IMR-90 (cell line): Measurements from ENCODE around the gene WDFY1. TPM values are rescaled to one million over a fixed set of nuclear protein-coding genes. Genes with fewer than 3 reads are reported as not detected.

ENCODE experiments used
- ATAC-seq: fragments of 200-7000 bp; cut with Tn5 transposase; 2 replicates; pipeline ENCODE4 v1.9.1; 2020; ENCODE audit warnings: low read depth, mild to moderate bottlenecking, moderate library complexity
- BruUV-seq: library from RNA; stranded (reverse); fragments of 400-500 nt; replicated peaks from 2 replicates; lab custom pipeline; 2021; lab: Mats Ljungman, UMichigan
- CTCF ChIA-PET: fragments of 300-600 bp; formaldehyde crosslinking; extraction: SDS; loops from one replicate; lab custom pipeline; 2021; ENCODE audit warnings: antibody characterized with exemption; lab: Yijun Ruan, JAX
- POLR2A ChIA-PET: fragments of 300-600 bp; sonication (Branson Sonifier 250); formaldehyde crosslinking; loops from one replicate; lab custom pipeline; 2022; ENCODE audit warnings: antibody characterized with exemption; ENCODE audit not compliant: unreplicated experiment; lab: Charles Lee
- DNase-seq: peaks from one replicate; pipeline ENCODE4 v3.0.0; 2013
- H2AFZ ChIP-seq: replicated peaks from 2 replicates; pipeline ENCODE3; 2013; ENCODE audit warnings: low read length, mild to moderate bottlenecking; ENCODE audit not compliant: poor library complexity
- H2AK5ac ChIP-seq: 2 replicates; pipeline ENCODE4 v1.6.1; 2013; ENCODE audit warnings: low read depth, low read length, inconsistent platforms
- H2AK9ac ChIP-seq: replicated peaks from 2 replicates; pipeline ENCODE3; 2013; ENCODE audit warnings: mild to moderate bottlenecking, low read depth, low read length, moderate library complexity; ENCODE audit not compliant: poor library complexity
- H2BK120ac ChIP-seq: 2 replicates; pipeline ENCODE4 v1.6.1; 2013; ENCODE audit warnings: low read depth, low read length, inconsistent platforms
- H2BK15ac ChIP-seq: 3 replicates; pipeline ENCODE4 v1.6.1; 2013; ENCODE audit warnings: low read depth, low read length, inconsistent platforms
- H2BK20ac ChIP-seq: 2 replicates; pipeline ENCODE4 v1.6.1; 2013; ENCODE audit warnings: low read depth, mild to moderate bottlenecking, inconsistent platforms, low read length, moderate library complexity
- H2BK5ac ChIP-seq: 2 replicates; pipeline ENCODE4 v1.6.1; 2013; ENCODE audit warnings: mild to moderate bottlenecking, low read depth, low read length, inconsistent platforms; ENCODE audit not compliant: poor library complexity, severe bottlenecking
- H3K14ac ChIP-seq: replicated peaks from 2 replicates; pipeline ENCODE4 v1.6.1; 2013; ENCODE audit warnings: low read depth, low read length, inconsistent platforms
- H3K18ac ChIP-seq: 2 replicates; pipeline ENCODE4 v1.6.1; 2013; ENCODE audit warnings: low read depth, low read length, control low read depth
- H3K23ac ChIP-seq: 2 replicates; pipeline ENCODE4 v1.6.1; 2013; ENCODE audit warnings: low read depth, low read length, inconsistent platforms
- H3K27ac ChIP-seq: 2 replicates; pipeline ENCODE4 v1.5.1; 2013; ENCODE audit warnings: mild to moderate bottlenecking, control low read depth, low read length; ENCODE audit not compliant: insufficient read depth
- H3K27me3 ChIP-seq: 2 replicates; pipeline ENCODE4 v1.6.1; 2013; ENCODE audit warnings: low read length; ENCODE audit not compliant: control insufficient read depth, insufficient read depth
- H3K36me3 ChIP-seq: 2 replicates; pipeline ENCODE4 v1.6.1; 2013; ENCODE audit warnings: low read length, mixed read lengths; ENCODE audit not compliant: control insufficient read depth, insufficient read depth
- H3K4ac ChIP-seq: 2 replicates; pipeline ENCODE4 v1.6.1; 2013; ENCODE audit warnings: low read depth, low read length, inconsistent platforms
- H3K4me1 ChIP-seq: 2 replicates; pipeline ENCODE4 v1.6.1; 2013; ENCODE audit warnings: low read length, mixed read lengths; ENCODE audit not compliant: control insufficient read depth, insufficient read depth
- H3K4me2 ChIP-seq: 2 replicates; pipeline ENCODE4 v1.6.1; 2013; ENCODE audit warnings: low read depth, mild to moderate bottlenecking, control low read depth, low read length, moderate library complexity
- H3K4me3 ChIP-seq: 2 replicates; pipeline ENCODE4 v1.5.1; 2013; ENCODE audit warnings: low read depth, mild to moderate bottlenecking, control low read depth, low read length, moderate library complexity; ENCODE audit not compliant: insufficient read depth
- H3K56ac ChIP-seq: 2 replicates; pipeline ENCODE4 v1.6.1; 2013; ENCODE audit warnings: low read length, inconsistent platforms; ENCODE audit not compliant: insufficient read depth; ENCODE audit errors: extremely low read depth
- H3K79me1 ChIP-seq, 2 experiments: 2 replicates each; pipeline ENCODE4 v1.6.1; 2013; ENCODE audit warnings: low read length in 2 of 2, inconsistent platforms in 1 of 2, low read depth in 1 of 2
- H3K9ac ChIP-seq: 2 replicates; pipeline ENCODE4 v1.6.1; 2013; ENCODE audit warnings: low read depth, low read length, control low read depth
- H3K9me1 ChIP-seq: 2 replicates; pipeline ENCODE4 v1.6.1; 2013; ENCODE audit warnings: low read length, inconsistent platforms; ENCODE audit not compliant: insufficient read depth
- H3K9me3 ChIP-seq: 2 replicates; pipeline ENCODE4 v1.6.1; 2013; ENCODE audit warnings: low read length; ENCODE audit not compliant: control insufficient read depth, insufficient read depth
- H4K20me1 ChIP-seq: 2 replicates; pipeline ENCODE4 v1.6.1; 2013; ENCODE audit warnings: low read length, inconsistent platforms; ENCODE audit not compliant: insufficient read depth
- H4K5ac ChIP-seq: 2 replicates; pipeline ENCODE4 v1.6.1; 2013; ENCODE audit warnings: mild to moderate bottlenecking, low read depth, low read length, control low read depth
- H4K8ac ChIP-seq, 2 experiments: 2 replicates each; pipeline ENCODE4 v1.6.1; 2013; ENCODE audit warnings: low read depth in 2 of 2, low read length in 2 of 2, control low read depth in 1 of 2, inconsistent platforms in 1 of 2
- H4K91ac ChIP-seq: 2 replicates; pipeline ENCODE4 v1.6.1; 2013; ENCODE audit warnings: low read depth, low read length, inconsistent platforms; ENCODE audit not compliant: insufficient read depth
- CEBPB ChIP-seq: IDR thresholded peaks from 2 replicates; pipeline ENCODE4 v1.6.1; 2012; ENCODE audit warnings: low read depth, low read length, improper control_type of control experiment
- CHD1 ChIP-seq: IDR thresholded peaks from 2 replicates; pipeline ENCODE4 v1.6.1; 2012; ENCODE audit warnings: low read depth, low read length, improper control_type of control experiment
- ELK1 ChIP-seq: fragments of 150-350 bp; IDR thresholded peaks from 2 replicates; pipeline ENCODE4 v1.6.1; 2016; ENCODE audit warnings: low read depth, mild to moderate bottlenecking, low read length, moderate library complexity, borderline replicate concordance
- FOS ChIP-seq: fragments of 150-350 bp; IDR thresholded peaks from 2 replicates; pipeline ENCODE4 v1.6.1; 2016; ENCODE audit warnings: low read depth, low read length
- MAFK ChIP-seq: IDR thresholded peaks from 2 replicates; pipeline ENCODE4 v1.6.1; 2012; ENCODE audit warnings: low read depth, low read length, improper control_type of control experiment
- MAZ ChIP-seq: IDR thresholded peaks from 2 replicates; pipeline ENCODE4 v1.6.1; 2012; ENCODE audit warnings: low read depth, mild to moderate bottlenecking, low read length, improper control_type of control experiment, moderate library complexity, borderline replicate concordance
- MXI1 ChIP-seq: IDR thresholded peaks from 2 replicates; pipeline ENCODE4 v1.6.1; 2012; ENCODE audit warnings: low read depth, mild to moderate bottlenecking, low read length, moderate library complexity, borderline replicate concordance
- RCOR1 ChIP-seq: IDR thresholded peaks from 2 replicates; pipeline ENCODE4 v1.6.1; 2012; ENCODE audit warnings: mild to moderate bottlenecking, low read length, improper control_type of control experiment; ENCODE audit not compliant: insufficient replicate concordance
- SMC3 ChIP-seq: fragments of 150-350 bp; IDR thresholded peaks from 2 replicates; pipeline ENCODE4 v1.6.1; 2016; ENCODE audit warnings: low read depth, mild to moderate bottlenecking, antibody characterized with exemption, low read length, moderate library complexity
- USF2 ChIP-seq: fragments of 150-350 bp; IDR thresholded peaks from 2 replicates; pipeline ENCODE4 v1.6.1; 2017; ENCODE audit warnings: mild to moderate bottlenecking, antibody characterized with exemption, low read length, low read depth
- WGBS, 2 experiments: methylation state at CpG; one replicate each; pipeline versions ENCODE4 v1.1.5 to v1.1.7; 2013; ENCODE audit warnings: missing lambda C conversion rate in 2 of 2; ENCODE audit not compliant: insufficient read length in 1 of 2; ENCODE audit errors: extremely low coverage in 2 of 2; 5-methylcytosine and 5-hydroxymethylcytosine counted together
- dilution Hi-C: fragments of 300-500 bp; cut with HindIII; formaldehyde crosslinking; loops from one replicate; pipeline ENCODE4 v1.14.3; 2018; ENCODE audit warnings: low sequenced_read_pairs; ENCODE audit not compliant: unreplicated experiment
- in situ Hi-C: fragments of 300-500 bp; cut with MboI; formaldehyde crosslinking; loops from 3 replicates; pipeline ENCODE4 v1.14.3; 2019; ENCODE audit warnings: low sequenced_read_pairs, inconsistent platforms, mixed read lengths
- intact Hi-C: fragments of 100-400 bp; cut with micrococcal nuclease; formaldehyde crosslinking; loops from 2 replicates; pipeline ENCODE4 v1.10.0; 2022
- polyA plus RNA-seq, 3 experiments: library from polyadenylated mRNA; depleted of rRNA; stranded (reverse); fragments of >200 nt; gene quantifications; 2 replicates each; pipeline ENCODE4 v1.2.3, GENCODE V29; 2012; ENCODE audit warnings: low replicate concordance in 1 of 3
- total RNA-seq: library from RNA; depleted of rRNA; stranded (reverse); fragments of >200 nt; gene quantifications from 2 replicates; pipeline ENCODE4 v1.2.3, GENCODE V29; 2012

The WDFY1 gene
- total and polyA plus RNA-seq, 2 of the 4 experiments (the other 2 are of a cell fraction): 35.6 to 93.6 TPM

GRCh38 chr2:223828314-223828713 lies 116.8 kb downstream of the WDFY1 start:
- H3K4ac ChIP-seq: no peak overlapping the region
- H3K27ac ChIP-seq: no peak overlapping the region
- H2BK5ac ChIP-seq: no peak overlapping the region
- H2AK9ac ChIP-seq: no peak overlapping the region
- no peak overlapping the region for H2BK15ac ChIP-seq
- no peak overlapping the region for H3K14ac ChIP-seq
- H4K20me1 ChIP-seq: peaks cover under 1% of the 10 kb centered on the region; the same call in 1 of the 2 replicates
- no peak overlapping the region for H3K23ac ChIP-seq
- TF ChIP-seq USF2 (no peak), RCOR1 (no peak), CEBPB (no peak), SMC3 (no peak), MXI1 (no peak), CHD1 (no peak), ELK1 (no peak), MAZ (no peak), MAFK (no peak), FOS (no peak)
- H3K4me1 ChIP-seq: no peaks in the 10 kb centered on the region
- no peak overlapping the region for H3K4me3 ChIP-seq
- H2BK120ac ChIP-seq: no peak overlapping the region
- no TSS peak for BruUV-seq
- in situ Hi-C loops (no loop called here), intact Hi-C loops (no loop called here), dilution Hi-C loops (no loop called here)
- no peak overlapping the region for H4K8ac ChIP-seq
- no peak overlapping the region for H3K4me2 ChIP-seq
- ATAC-seq: no peak
- H2AK5ac ChIP-seq: no peak overlapping the region
- ChIA-PET CTCF (interaction anchor here (0.5 kb wide), 1 partner anchor 8 kb away, joined by 6 read pairs; no protein-coding TSS in a partner anchor), POLR2A (no interaction called here)
- DNase-seq: no peak
- no peak overlapping the region for H4K5ac ChIP-seq
- no peaks in the 10 kb centered on the region for H3K79me1 ChIP-seq
- no peak overlapping the region for H2AFZ ChIP-seq
- H3K9me1 ChIP-seq: no peaks in the 10 kb centered on the region
- no peaks in the 10 kb centered on the region for H3K27me3 ChIP-seq
- WGBS, 2 experiments: 90% methylated on average over 5 of the region's 6 CpGs; no CpG with 5 or more reads in 1 of the 2 experiments
- no peak overlapping the region for H4K91ac ChIP-seq
- H3K9me3 ChIP-seq: no peaks in the 10 kb centered on the region
- no peak overlapping the region for H3K18ac ChIP-seq
- H3K36me3 ChIP-seq: no peaks in the 10 kb centered on the region
- H3K9ac ChIP-seq: no peak overlapping the region
- H3K56ac ChIP-seq: no peak overlapping the region
- H2BK20ac ChIP-seq: no peak overlapping the region
